BLaER1 treated with 17β-estradiol and CSF1 and Interleukin-3, amounts not matched to agents 10 nM and 100 nM (cell line): ENCODE data around the gene ANK3.

ENCODE experiments used
- H3K27ac ChIP-seq, 11 experiments: shearing (Covaris generic); formaldehyde crosslinking; 2 replicates each; pipeline ENCODE4 v1.8.1; 2022
- H3K27me3 ChIP-seq, 11 experiments: shearing (Covaris generic); formaldehyde crosslinking; 2 replicates each; pipeline ENCODE4 v1.8.1; 2022
- H3K36me3 ChIP-seq, 11 experiments: shearing (Covaris generic); formaldehyde crosslinking; 2 replicates each; pipeline ENCODE4 v1.8.1; 2022
- H3K4me1 ChIP-seq, 10 experiments: shearing (Covaris generic); formaldehyde crosslinking; 2 replicates each; pipeline ENCODE4 v1.8.1; 2022
- H3K4me2 ChIP-seq, 11 experiments: shearing (Covaris generic); formaldehyde crosslinking; 2 replicates each; pipeline ENCODE4 v1.8.1; 2022
- H3K4me3 ChIP-seq, 10 experiments: shearing (Covaris generic); formaldehyde crosslinking; 2 replicates each; pipeline ENCODE4 v1.8.1; 2022
- H3K9ac ChIP-seq, 11 experiments: shearing (Covaris generic); formaldehyde crosslinking; 2 replicates each; pipeline ENCODE4 v1.8.1; 2022
- H3K9me3 ChIP-seq, 11 experiments: shearing (Covaris generic); formaldehyde crosslinking; replicated peaks in 1 of 11; 2 replicates each; pipeline ENCODE4 v1.8.1; 2022
- H4K20me1 ChIP-seq, 11 experiments: shearing (Covaris generic); formaldehyde crosslinking; 2 replicates each; pipeline ENCODE4 v1.8.1; 2022
- Cebpa-rat ChIP-seq, 11 experiments: shearing (Covaris generic); IDR thresholded peaks; 2 replicates each; pipeline ENCODE4 v1.8.1; 2022

The ANK3 gene

GRCh38 chr10:60016794-60017193 is 372.9 kb downstream of the ANK3 start:
- H3K27ac ChIP-seq = no peak overlapping the region
- H3K27me3 ChIP-seq = no peaks in the 10 kb centered on the region
- no peak overlapping the region for H3K4me3 ChIP-seq
- no peaks in the 10 kb centered on the region for H3K36me3 ChIP-seq
- no peak overlapping the region for H3K4me2 ChIP-seq
- H3K9ac ChIP-seq = no peak overlapping the region
- no peak for TF ChIP-seq Cebpa-rat (IDR thresholded peaks at IDR 0.05)
- H4K20me1 ChIP-seq = no peaks in the 10 kb centered on the region
- no peaks in the 10 kb centered on the region for H3K4me1 ChIP-seq
- H3K9me3 ChIP-seq = peaks cover 9 to 22% (median 14%) of the 10 kb centered on the region in 11 experiments; a peak in 18 of 22 replicates

GRCh38 chr10:60009710-60010383 is 379.8 kb downstream of the ANK3 start:
- H3K4me3 ChIP-seq = no peak overlapping the region
- no peak for TF ChIP-seq Cebpa-rat (IDR thresholded peaks at IDR 0.05)
- no peaks in the 10 kb centered on the region for H3K36me3 ChIP-seq
- no peak overlapping the region for H3K4me2 ChIP-seq
- H3K27me3 ChIP-seq = no peaks in the 10 kb centered on the region
- H3K9ac ChIP-seq = no peak overlapping the region
- H3K27ac ChIP-seq = no peak overlapping the region
- no peaks in the 10 kb centered on the region for H3K4me1 ChIP-seq
- peaks cover 0 to 9% (median 6%) of the 10 kb centered on the region in 11 experiments; a peak in 8 of 22 replicates for H3K9me3 ChIP-seq
- H4K20me1 ChIP-seq = no peaks in the 10 kb centered on the region

DNA sequence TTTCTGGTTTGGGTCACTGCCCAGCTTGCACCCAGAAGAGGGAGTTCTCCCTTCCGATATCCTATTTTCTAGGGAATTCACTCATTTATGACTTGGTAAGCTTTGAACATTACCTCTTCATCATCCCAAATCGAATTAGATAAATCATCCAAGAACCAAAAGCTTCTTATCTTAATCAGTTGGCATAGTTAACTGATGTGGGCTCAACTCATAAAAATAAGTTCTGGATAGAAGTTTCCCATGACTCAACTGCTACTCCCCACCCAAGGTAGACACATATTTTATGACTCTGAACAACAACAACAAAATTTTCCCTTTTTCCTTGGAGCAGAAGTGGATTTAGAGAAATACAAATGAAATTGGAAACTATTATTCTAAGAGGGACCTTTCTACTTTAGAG is 380.4 kb downstream of the ANK3 start:
- H3K36me3 ChIP-seq = no peaks in the 10 kb centered on the region
- H3K9ac ChIP-seq = no peak overlapping the region
- H3K27me3 ChIP-seq = no peaks in the 10 kb centered on the region
- TF ChIP-seq Cebpa-rat (IDR thresholded peaks at IDR 0.05) = no peak
- H4K20me1 ChIP-seq = no peaks in the 10 kb centered on the region
- no peak overlapping the region for H3K4me3 ChIP-seq
- H3K4me1 ChIP-seq = no peaks in the 10 kb centered on the region
- H3K4me2 ChIP-seq = no peak overlapping the region
- H3K9me3 ChIP-seq = peaks cover 0 to 3% (median 2%) of the 10 kb centered on the region in 11 experiments; a peak in 5 of 22 replicates
- no peak overlapping the region for H3K27ac ChIP-seq

GRCh38 chr10:60008816-60009215 is 380.9 kb downstream of the ANK3 start:
- Histone ChIP-seq H3K27me3 (no peaks in the 10 kb centered on the region), H3K4me1 (no peaks in the 10 kb centered on the region), H3K9ac (no peak overlapping the region), H3K36me3 (no peaks in the 10 kb centered on the region), H3K9me3 (no peaks in the 10 kb centered on the region), H3K4me3 (no peak overlapping the region), H3K4me2 (no peak overlapping the region), H3K27ac (no peak overlapping the region), H4K20me1 (no peaks in the 10 kb centered on the region)
- no peak for TF ChIP-seq Cebpa-rat (IDR thresholded peaks at IDR 0.05)

DNA sequence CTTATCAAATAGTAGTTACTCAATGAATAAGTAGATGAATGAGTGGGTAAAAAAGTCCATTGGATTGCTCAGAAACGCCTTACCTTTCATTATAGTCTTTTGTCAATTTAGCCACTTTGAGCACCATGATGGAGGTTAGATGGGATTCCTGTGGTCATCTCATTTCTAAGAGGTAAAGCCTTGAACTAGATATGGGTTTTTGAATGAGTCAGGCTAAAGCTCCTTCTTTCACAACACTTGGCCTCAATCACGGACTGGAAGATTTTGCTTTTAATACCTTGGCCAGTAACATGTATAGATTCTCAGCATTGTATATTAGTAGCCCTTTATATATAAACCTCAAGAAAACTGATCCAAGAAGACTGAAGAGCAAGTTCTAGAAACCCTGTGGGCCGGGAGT is 383.6 kb downstream of the ANK3 start:
- H3K27ac ChIP-seq = no peak overlapping the region
- TF ChIP-seq Cebpa-rat (IDR thresholded peaks at IDR 0.05) = no peak
- H3K27me3 ChIP-seq = no peaks in the 10 kb centered on the region
- no peak overlapping the region for H3K9ac ChIP-seq
- no peaks in the 10 kb centered on the region for H3K9me3 ChIP-seq
- no peaks in the 10 kb centered on the region for H4K20me1 ChIP-seq
- no peak overlapping the region for H3K4me2 ChIP-seq
- no peaks in the 10 kb centered on the region for H3K4me1 ChIP-seq
- H3K36me3 ChIP-seq = no peaks in the 10 kb centered on the region
- no peak overlapping the region for H3K4me3 ChIP-seq

GRCh38 chr10:60003651-60004523 is 385.8 kb downstream of the ANK3 start:
- Histone ChIP-seq H3K4me1 (peaks cover 0 to 1% (median 0%) of the 10 kb centered on the region in 10 experiments; a peak in 2 of 20 replicates), H3K4me3 (no peak overlapping the region), H3K4me2 (no peak overlapping the region), H3K36me3 (no peaks in the 10 kb centered on the region), H3K27ac (no peak overlapping the region), H3K27me3 (no peaks in the 10 kb centered on the region), H3K9ac (no peak overlapping the region), H4K20me1 (no peaks in the 10 kb centered on the region), H3K9me3 (peaks cover 0 to 11% (median 0%) of the 10 kb centered on the region in 11 experiments; a peak in 2 of 22 replicates)
- no peak for TF ChIP-seq Cebpa-rat (IDR thresholded peaks at IDR 0.05)

DNA sequence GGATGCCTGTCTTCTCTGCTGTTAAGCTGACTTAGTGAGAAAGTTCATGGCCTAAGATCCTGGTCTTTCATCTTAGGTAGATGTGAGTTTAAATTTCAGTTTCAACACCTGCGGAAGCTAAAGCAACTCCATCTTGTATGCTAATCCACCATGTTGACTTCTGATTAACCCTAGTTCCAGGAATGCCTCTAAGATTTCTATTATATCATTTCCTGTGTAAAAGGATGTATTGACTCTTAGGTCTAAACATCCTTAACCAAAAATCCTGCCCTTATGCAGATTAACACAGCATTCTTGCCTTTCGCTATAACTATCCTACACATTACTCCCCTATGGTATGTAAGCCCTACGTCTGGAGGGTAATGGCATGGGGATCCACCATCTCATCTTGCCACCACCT is 388.9 kb downstream of the ANK3 start:
- no peak for TF ChIP-seq Cebpa-rat (IDR thresholded peaks at IDR 0.05)
- Histone ChIP-seq H3K4me3 (no peak overlapping the region), H3K36me3 (no peaks in the 10 kb centered on the region), H3K4me2 (no peak overlapping the region), H3K27me3 (no peaks in the 10 kb centered on the region), H3K4me1 (peaks cover 0 to 4% (median 0%) of the 10 kb centered on the region in 10 experiments; a peak in 2 of 20 replicates), H3K9me3 (peaks cover 0 to 13% (median 0%) of the 10 kb centered on the region in 11 experiments; a peak in 2 of 22 replicates), H3K9ac (no peak overlapping the region), H3K27ac (no peak overlapping the region), H4K20me1 (no peaks in the 10 kb centered on the region)

GRCh38 chr10:59997827-59998525 is 391.7 kb downstream of the ANK3 start:
- Histone ChIP-seq H3K4me3 (no peak overlapping the region), H4K20me1 (no peaks in the 10 kb centered on the region), H3K27me3 (no peaks in the 10 kb centered on the region), H3K9me3 (peaks cover 0 to 13% (median 0%) of the 10 kb centered on the region in 11 experiments; a peak in 2 of 22 replicates), H3K36me3 (no peaks in the 10 kb centered on the region), H3K4me2 (no peak overlapping the region), H3K27ac (no peak overlapping the region), H3K9ac (no peak overlapping the region), H3K4me1 (peaks cover 0 to 4% (median 0%) of the 10 kb centered on the region in 10 experiments; a peak in 2 of 20 replicates)
- no peak for TF ChIP-seq Cebpa-rat (IDR thresholded peaks at IDR 0.05)

- H3K9ac ChIP-seq = no peak overlapping the region
Measured at GRCh38 chr10:59995862-59996261, 393.8 kb downstream of the ANK3 start.

More at GRCh38 chr10:59995862-59996261, 393.8 kb downstream of the ANK3 start:
- no peak for TF ChIP-seq Cebpa-rat (IDR thresholded peaks at IDR 0.05)
- H3K4me1 ChIP-seq = peaks cover 0 to 18% (median 6%) of the 10 kb centered on the region in 10 experiments; a peak in 10 of 20 replicates
- H4K20me1 ChIP-seq = no peaks in the 10 kb centered on the region
- no peaks in the 10 kb centered on the region for H3K36me3 ChIP-seq
- H3K9me3 ChIP-seq = peaks cover 0 to 13% (median 0%) of the 10 kb centered on the region in 11 experiments; a peak in 2 of 22 replicates
- no peak overlapping the region for H3K4me3 ChIP-seq
- no peaks in the 10 kb centered on the region for H3K27me3 ChIP-seq
- no peak overlapping the region for H3K27ac ChIP-seq
- H3K4me2 ChIP-seq = no peak overlapping the region
